ENCODE results near the gene DMAC2L. TPM values are rescaled to one million over a fixed set of nuclear protein-coding genes. Genes with fewer than 3 reads are reported as not detected.
A peak's percentile ranks its signal among the peaks of the same experiment; 100 is the strongest.
"Not testable (repeated sequence)": the region's sequence is repeated elsewhere in the genome, so short reads cannot be mapped to it uniquely, and the experiment has no call there.

DMAC2L gene
- total and polyA plus RNA-seq, 2 experiments from 2014 or later, result 7.8 to 12.3 TPM

DNA sequence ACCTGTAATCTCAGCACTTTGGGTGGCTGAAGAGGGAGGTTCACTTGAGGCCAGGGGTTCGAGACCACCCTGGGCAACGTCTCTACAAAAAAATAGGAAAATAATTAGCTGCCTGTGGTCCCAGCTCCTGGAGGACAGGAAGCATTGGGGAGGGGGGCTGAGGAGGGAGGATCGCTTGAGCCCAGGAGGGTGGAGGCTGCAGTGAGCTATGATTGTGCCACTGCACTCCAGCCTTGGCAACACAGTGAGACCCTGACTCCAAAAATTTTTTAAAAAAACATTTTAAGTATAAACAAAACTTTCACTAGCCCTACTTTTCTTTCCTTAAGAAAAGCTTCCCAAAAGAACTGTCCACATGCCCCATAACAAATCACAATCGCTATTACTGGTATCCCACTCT is 1.7 kb upstream of the DMAC2L start:
- no peaks in the 10 kb centered on the region for H3K9me3 ChIP-seq (ENCODE audit: low read depth)

DNA sequence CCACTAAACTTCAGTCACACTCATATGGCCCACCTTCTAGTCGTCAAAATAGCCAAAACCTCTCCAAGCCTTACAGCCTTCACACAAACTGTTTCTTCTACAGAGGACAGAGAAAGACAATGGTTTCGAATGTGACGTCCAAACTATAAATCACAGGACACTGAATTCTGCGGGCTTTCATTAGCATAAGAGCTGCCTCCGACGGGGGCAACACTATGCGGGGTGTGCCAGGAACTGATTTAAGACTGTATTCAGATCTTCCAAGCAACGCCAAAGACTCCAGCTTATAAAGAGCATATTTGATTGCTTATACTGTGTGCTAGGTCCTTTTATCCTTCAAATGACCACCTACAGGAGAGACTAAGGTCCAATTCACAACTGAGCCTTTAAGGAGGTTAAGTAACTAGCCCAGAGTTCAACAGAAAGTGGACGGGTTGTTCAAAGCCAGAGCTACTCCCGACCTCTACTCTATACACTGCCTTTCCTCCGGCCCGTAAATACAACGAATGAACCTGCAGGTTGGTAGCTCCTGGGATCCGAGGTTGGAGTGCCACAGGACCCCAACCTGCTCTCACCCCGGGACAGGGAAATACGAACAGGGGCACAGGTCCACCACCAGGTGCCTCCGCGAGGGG is 670 bp upstream of the DMAC2L start:
- no peaks in the 10 kb centered on the region for H3K9me2 ChIP-seq (ENCODE audit: insufficient read depth)
- H3K9me3 ChIP-seq (ENCODE audit: low read depth), result no peaks in the 10 kb centered on the region
- WGBS, 2 experiments (ENCODE audit: low coverage in 1 of 2, low lambda C conversion rate in 2 of 2, missing lambda C conversion rate in 2 of 2), result 5 to 6% methylated on average over 18 of the region's 18 CpGs
- H3K4me3 ChIP-seq, result peak overlapping the region; percentile 80
- peaks cover 11% of the 10 kb centered on the region; the same call in 1 of the 2 replicates for H3K79me2 ChIP-seq (ENCODE audit: insufficient read depth)
- H3K4me1 ChIP-seq (ENCODE audit: insufficient read depth), result peaks cover 11% of the 10 kb centered on the region
- TF ChIP-seq EZH2phosphoT487 (IDR thresholded peaks at IDR 0.05; ENCODE audit: insufficient read depth, low read depth) (no peak), EZH2 (IDR thresholded peaks at IDR 0.05; ENCODE audit: insufficient read depth, poor library complexity, severe bottlenecking) (no peak)
- H2AFZ ChIP-seq, result peak overlapping the region; percentile 98
- in situ Hi-C loops (cut with MboI), result no loop called here
- H3K27me3 ChIP-seq (replicated peaks; ENCODE audit: insufficient read depth), result no peaks in the 10 kb centered on the region
- no peaks in the 10 kb centered on the region for H3F3A ChIP-seq (ENCODE audit: insufficient read depth)
- no peak for DNase-seq
- H3K4me2 ChIP-seq (ENCODE audit: unreplicated experiment), result peak overlapping the region; percentile 94
- no peaks in the 10 kb centered on the region for H3K36me3 ChIP-seq (ENCODE audit: low read depth)
- H3K9ac ChIP-seq, result peak overlapping the region; percentile 81
- H3K27ac ChIP-seq, result no peak overlapping the region
- no peaks in the 10 kb centered on the region for H4K20me1 ChIP-seq (ENCODE audit: insufficient read depth)

More for the DNA sequence above, 1.7 kb upstream of the DMAC2L start:
- no peak overlapping the region for H2AFZ ChIP-seq
- no peak overlapping the region for H3K4me3 ChIP-seq
- H4K20me1 ChIP-seq (ENCODE audit: insufficient read depth), result no peaks in the 10 kb centered on the region
- H3F3A ChIP-seq (ENCODE audit: insufficient read depth), result no peaks in the 10 kb centered on the region
- no peak overlapping the region for H3K4me2 ChIP-seq (ENCODE audit: unreplicated experiment)
- H3K27me3 ChIP-seq (replicated peaks; ENCODE audit: insufficient read depth), result no peaks in the 10 kb centered on the region
- H3K4me1 ChIP-seq (ENCODE audit: insufficient read depth), result peaks cover 11% of the 10 kb centered on the region
- DNase-seq, result no peak
- peaks cover 11% of the 10 kb centered on the region; the same call in 1 of the 2 replicates for H3K79me2 ChIP-seq (ENCODE audit: insufficient read depth)
- TF ChIP-seq EZH2phosphoT487 (IDR thresholded peaks at IDR 0.05; ENCODE audit: insufficient read depth, low read depth) (no peak), EZH2 (IDR thresholded peaks at IDR 0.05; ENCODE audit: insufficient read depth, poor library complexity, severe bottlenecking) (no peak)
- H3K27ac ChIP-seq, result no peak overlapping the region
- no peaks in the 10 kb centered on the region for H3K9me2 ChIP-seq (ENCODE audit: insufficient read depth)
- in situ Hi-C loops (cut with MboI), result no loop called here
- H3K9ac ChIP-seq, result no peak overlapping the region
- H3K36me3 ChIP-seq (ENCODE audit: low read depth), result no peaks in the 10 kb centered on the region
- 85 to 87% methylated on average over 4 of the region's 4 CpGs for WGBS, 2 experiments (ENCODE audit: low coverage in 1 of 2, low lambda C conversion rate in 2 of 2, missing lambda C conversion rate in 2 of 2)

GRCh38 chr14:50312734-50313054 is 570 bp downstream of the DMAC2L start:
- peaks cover 11% of the 10 kb centered on the region; the same call in 1 of the 2 replicates for H3K79me2 ChIP-seq (ENCODE audit: insufficient read depth)
- WGBS, 2 experiments (ENCODE audit: low coverage in 1 of 2, low lambda C conversion rate in 2 of 2, missing lambda C conversion rate in 2 of 2), result 5 to 6% methylated on average over 17 to 18 of the region's 18 CpGs
- TF ChIP-seq EZH2 (IDR thresholded peaks at IDR 0.05; ENCODE audit: insufficient read depth, poor library complexity, severe bottlenecking), result no peak
- no peak for TF ChIP-seq EZH2phosphoT487 (IDR thresholded peaks at IDR 0.05; ENCODE audit: insufficient read depth, low read depth)

DNA sequence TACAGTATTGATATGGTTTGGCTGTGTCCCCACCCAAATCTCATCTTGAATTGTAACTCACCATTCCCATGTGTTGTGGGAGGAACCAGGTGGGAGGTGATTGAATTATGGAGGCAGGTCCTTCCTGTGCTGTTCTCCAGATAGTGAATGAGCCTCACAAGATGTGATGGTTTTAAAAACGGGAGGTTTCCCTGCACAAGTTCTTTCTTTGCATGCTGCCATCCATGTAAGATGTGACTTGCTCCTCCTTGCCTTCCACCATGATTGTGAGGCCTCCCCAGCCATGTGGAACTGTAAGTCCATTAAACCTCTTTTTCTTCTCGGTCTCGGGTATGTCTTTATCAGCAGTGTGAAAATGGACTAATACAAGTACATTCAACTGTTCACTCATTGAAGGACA is 2.0 kb downstream of the DMAC2L start:
- WGBS, 2 experiments (ENCODE audit: low coverage in 1 of 2, low lambda C conversion rate in 2 of 2, missing lambda C conversion rate in 2 of 2), result 84 to 90% methylated on average over 3 of the region's 3 CpGs
- in situ Hi-C loops (cut with MboI); H3K27ac ChIP-seq: not testable (repeated sequence)

More at GRCh38 chr14:50312734-50313054, 570 bp downstream of the DMAC2L start:
- Histone ChIP-seq H3K9ac (peak overlapping the region; percentile 81), H3K27me3 (replicated peaks; ENCODE audit: insufficient read depth) (no peaks in the 10 kb centered on the region), H2AFZ (peak overlapping the region; percentile 98), H3K9me3 (ENCODE audit: low read depth) (no peaks in the 10 kb centered on the region), H3F3A (ENCODE audit: insufficient read depth) (no peaks in the 10 kb centered on the region), H3K4me1 (ENCODE audit: insufficient read depth) (peaks cover 11% of the 10 kb centered on the region), H3K4me2 (ENCODE audit: unreplicated experiment) (peak overlapping the region; percentile 83), H3K4me3 (peak overlapping the region; percentile 80), H4K20me1 (ENCODE audit: insufficient read depth) (no peaks in the 10 kb centered on the region), H3K36me3 (ENCODE audit: low read depth) (no peaks in the 10 kb centered on the region), H3K27ac (peak overlapping the region; percentile 77), H3K9me2 (ENCODE audit: insufficient read depth) (no peaks in the 10 kb centered on the region)
- in situ Hi-C loops (cut with MboI), result no loop called here
- no peak for DNase-seq

More for the DNA sequence above, 2.0 kb downstream of the DMAC2L start:
- not testable (repeated sequence) for H3K27me3 ChIP-seq (replicated peaks; ENCODE audit: insufficient read depth); H4K20me1 ChIP-seq (ENCODE audit: insufficient read depth); H3K4me3 ChIP-seq; H2AFZ ChIP-seq; H3K9me2 ChIP-seq (ENCODE audit: insufficient read depth); H3F3A ChIP-seq (ENCODE audit: insufficient read depth); H3K36me3 ChIP-seq (ENCODE audit: low read depth); DNase-seq; H3K9ac ChIP-seq; H3K4me2 ChIP-seq (ENCODE audit: unreplicated experiment); H3K9me3 ChIP-seq (ENCODE audit: low read depth)
- Histone ChIP-seq H3K79me2 (ENCODE audit: insufficient read depth) (peaks cover 20% of the 10 kb centered on the region; the same call in 1 of the 2 replicates), H3K4me1 (ENCODE audit: insufficient read depth) (peaks cover 14% of the 10 kb centered on the region)
